Sciatic nerve (tissue), 2 donors: ENCODE data around the gene ZDHHC22. TPM values are rescaled to one million over a fixed set of nuclear protein-coding genes. Genes with fewer than 3 reads are reported as not detected.

Experiments
- ATAC-seq: fragments of 200-7000 bp; cut with Tn5 transposase; one replicate; pipeline ENCODE4 v1.9.1; 2020; ENCODE audit warnings: mild to moderate bottlenecking, moderate library complexity
- DNase-seq: peaks from one replicate; pipeline ENCODE4 v3.0.0-alpha.2; 2020; ENCODE audit warnings: low spot score
- intact Hi-C: fragments of 100-400 bp; cut with DNase I; formaldehyde crosslinking; loops from one replicate; pipeline ENCODE4 v1.14.2; 2022
- total RNA-seq: library from RNA; stranded (reverse); fragmentation: NEBNext Ultra II Directional; extraction: Animal tissue kit (Norgen Biotek cat#: 25700); gene quantifications from one replicate; pipeline ENCODE4 v1.2.1, GENCODE V29; 2021
- donor health status: DM: no; HTN: no; CAD: no.
- donor health status: DM: no; HTN: no; CAD: no.

ZDHHC22 gene
- total RNA-seq, 1 donor from 2014 or later, result not detected

GRCh38 chr14:77158882-77159255 is 17.3 kb upstream of the ZDHHC22 start:
- peak; percentile 22 for ATAC-seq
- no peak for DNase-seq
- intact Hi-C loops, result no loop called here

- intact Hi-C loops, result no loop called here
- ATAC-seq (peak; percentile 87), DNase-seq (no peak)
Measured at GRCh38 chr14:77158175-77158881, 16.7 kb upstream of the ZDHHC22 start.

GRCh38 chr14:77157740-77158139 is 16.1 kb upstream of the ZDHHC22 start:
- no peak for ATAC-seq
- intact Hi-C loops, result no loop called here
- DNase-seq, result no peak

GRCh38 chr14:77155083-77155482 is 13.5 kb upstream of the ZDHHC22 start:
- ATAC-seq (no peak), DNase-seq (no peak)
- intact Hi-C loops, result no loop called here

GRCh38 chr14:77154421-77154820 is 12.8 kb upstream of the ZDHHC22 start:
- DNase-seq (no peak), ATAC-seq (no peak)
- intact Hi-C loops, result no loop called here

- intact Hi-C loops, result no loop called here
- ATAC-seq (no peak), DNase-seq (no peak)
Measured at GRCh38 chr14:77153802-77154201, 12.2 kb upstream of the ZDHHC22 start.

- ATAC-seq, result peak; percentile 22
- no peak for DNase-seq
- intact Hi-C loops, result no loop called here
Measured at GRCh38 chr14:77151918-77152588, 10.5 kb upstream of the ZDHHC22 start.

GRCh38 chr14:77151245-77151644 is 9.7 kb upstream of the ZDHHC22 start:
- intact Hi-C loops, result no loop called here
- DNase-seq, result no peak
- ATAC-seq, result no peak

GRCh38 chr14:77148510-77149231 is 7.1 kb upstream of the ZDHHC22 start:
- ATAC-seq (no peak), DNase-seq (no peak)
- intact Hi-C loops, result no loop called here

GRCh38 chr14:77145975-77146740 is 4.6 kb upstream of the ZDHHC22 start:
- intact Hi-C loops, result no loop called here

GRCh38 chr14:77144412-77145115 is 3.0 kb upstream of the ZDHHC22 start:
- DNase-seq (no peak), ATAC-seq (no peak)
- intact Hi-C loops, result no loop called here

More at GRCh38 chr14:77145975-77146740, 4.6 kb upstream of the ZDHHC22 start:
- ATAC-seq, result no peak
- DNase-seq, result no peak

GRCh38 chr14:77143071-77143470 is 1.5 kb upstream of the ZDHHC22 start:
- DNase-seq (no peak), ATAC-seq (no peak)
- intact Hi-C loops, result no loop called here

- DNase-seq (no peak), ATAC-seq (no peak)
- intact Hi-C loops, result no loop called here
Measured at GRCh38 chr14:77142005-77142800, 612 bp upstream of the ZDHHC22 start.

- intact Hi-C loops, result no loop called here
- DNase-seq, result no peak
- ATAC-seq, result no peak
Measured at GRCh38 chr14:77140359-77141213, 1.0 kb downstream of the ZDHHC22 start.

GRCh38 chr14:77139540-77140358 is 1.8 kb downstream of the ZDHHC22 start:
- intact Hi-C loops, result no loop called here

GRCh38 chr14:77139022-77139421 is 2.6 kb downstream of the ZDHHC22 start:
- DNase-seq (no peak), ATAC-seq (no peak)

More at GRCh38 chr14:77139540-77140358, 1.8 kb downstream of the ZDHHC22 start:
- ATAC-seq, result no peak
- DNase-seq, result peak; percentile 55

More at GRCh38 chr14:77139022-77139421, 2.6 kb downstream of the ZDHHC22 start:
- intact Hi-C loops, result no loop called here
